ENCODE results near the gene GPR26.

Gene GPR26

DNA sequence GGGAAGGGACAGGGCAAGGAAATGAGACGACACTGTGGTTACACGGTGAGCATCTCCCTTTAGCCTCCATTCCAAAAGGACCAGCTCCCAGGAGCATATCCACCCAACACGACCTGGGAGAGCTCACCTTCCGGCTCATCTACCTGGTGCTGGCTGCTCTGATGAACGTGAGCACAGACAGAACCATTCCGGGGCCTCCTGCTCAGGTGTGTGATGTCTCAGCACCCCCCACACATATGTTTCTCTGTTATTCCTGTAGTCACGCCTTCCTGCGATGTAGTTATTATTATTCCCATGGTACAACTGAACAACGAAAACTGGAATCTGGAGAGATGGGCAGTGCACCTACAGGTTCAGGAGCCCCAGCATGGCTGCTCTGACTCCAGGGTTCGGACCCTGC is 20.5 kb upstream of the GPR26 start:
- no peak overlapping the region for H3K4me3 ChIP-seq (ENCODE audit: low read depth, low read length)
- H3K9me3 ChIP-seq (ENCODE audit: control insufficient read depth, insufficient read depth, low read depth, low read length): no peaks in the 10 kb centered on the region
- ChIA-PET POLR2A (no interaction called here), CTCF (no interaction called here)
- no peaks in the 10 kb centered on the region for H3K4me1 ChIP-seq (ENCODE audit: control insufficient read depth, insufficient read depth, low read length)
- TF ChIP-seq OSR2 (tag by site-specific recombination; IDR thresholded peaks at IDR 0.05) (no peak), ZNF174 (tag by site-specific recombination; IDR thresholded peaks at IDR 0.05) (no peak), SALL2 (tag by site-specific recombination; IDR thresholded peaks at IDR 0.05; ENCODE audit: borderline replicate concordance) (no peak), ZNF777 (tag by site-specific recombination; IDR thresholded peaks at IDR 0.05; ENCODE audit: borderline replicate concordance) (no peak), ZNF169 (tag by site-specific recombination; IDR thresholded peaks at IDR 0.05) (no peak), ZNF426 (tag by site-specific recombination; IDR thresholded peaks at IDR 0.05) (no peak)
- TF ChIP-seq, protein P1, sequence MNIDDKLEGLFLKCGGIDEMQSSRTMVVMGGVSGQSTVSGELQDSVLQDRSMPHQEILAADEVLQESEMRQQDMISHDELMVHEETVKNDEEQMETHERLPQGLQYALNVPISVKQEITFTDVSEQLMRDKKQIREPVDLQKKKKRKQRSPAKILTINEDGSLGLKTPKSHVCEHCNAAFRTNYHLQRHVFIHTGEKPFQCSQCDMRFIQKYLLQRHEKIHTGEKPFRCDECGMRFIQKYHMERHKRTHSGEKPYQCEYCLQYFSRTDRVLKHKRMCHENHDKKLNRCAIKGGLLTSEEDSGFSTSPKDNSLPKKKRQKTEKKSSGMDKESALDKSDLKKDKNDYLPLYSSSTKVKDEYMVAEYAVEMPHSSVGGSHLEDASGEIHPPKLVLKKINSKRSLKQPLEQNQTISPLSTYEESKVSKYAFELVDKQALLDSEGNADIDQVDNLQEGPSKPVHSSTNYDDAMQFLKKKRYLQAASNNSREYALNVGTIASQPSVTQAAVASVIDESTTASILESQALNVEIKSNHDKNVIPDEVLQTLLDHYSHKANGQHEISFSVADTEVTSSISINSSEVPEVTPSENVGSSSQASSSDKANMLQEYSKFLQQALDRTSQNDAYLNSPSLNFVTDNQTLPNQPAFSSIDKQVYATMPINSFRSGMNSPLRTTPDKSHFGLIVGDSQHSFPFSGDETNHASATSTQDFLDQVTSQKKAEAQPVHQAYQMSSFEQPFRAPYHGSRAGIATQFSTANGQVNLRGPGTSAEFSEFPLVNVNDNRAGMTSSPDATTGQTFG (tag by site-specific recombination; IDR thresholded peaks at IDR 0.05; ENCODE audit: borderline replicate concordance): no peak
- TF ChIP-seq, protein P2, sequence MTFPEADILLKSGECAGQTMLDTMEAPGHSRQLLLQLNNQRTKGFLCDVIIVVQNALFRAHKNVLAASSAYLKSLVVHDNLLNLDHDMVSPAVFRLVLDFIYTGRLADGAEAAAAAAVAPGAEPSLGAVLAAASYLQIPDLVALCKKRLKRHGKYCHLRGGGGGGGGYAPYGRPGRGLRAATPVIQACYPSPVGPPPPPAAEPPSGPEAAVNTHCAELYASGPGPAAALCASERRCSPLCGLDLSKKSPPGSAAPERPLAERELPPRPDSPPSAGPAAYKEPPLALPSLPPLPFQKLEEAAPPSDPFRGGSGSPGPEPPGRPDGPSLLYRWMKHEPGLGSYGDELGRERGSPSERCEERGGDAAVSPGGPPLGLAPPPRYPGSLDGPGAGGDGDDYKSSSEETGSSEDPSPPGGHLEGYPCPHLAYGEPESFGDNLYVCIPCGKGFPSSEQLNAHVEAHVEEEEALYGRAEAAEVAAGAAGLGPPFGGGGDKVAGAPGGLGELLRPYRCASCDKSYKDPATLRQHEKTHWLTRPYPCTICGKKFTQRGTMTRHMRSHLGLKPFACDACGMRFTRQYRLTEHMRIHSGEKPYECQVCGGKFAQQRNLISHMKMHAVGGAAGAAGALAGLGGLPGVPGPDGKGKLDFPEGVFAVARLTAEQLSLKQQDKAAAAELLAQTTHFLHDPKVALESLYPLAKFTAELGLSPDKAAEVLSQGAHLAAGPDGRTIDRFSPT (tag by site-specific recombination; IDR thresholded peaks at IDR 0.05): no peak
- TF ChIP-seq, protein P3, sequence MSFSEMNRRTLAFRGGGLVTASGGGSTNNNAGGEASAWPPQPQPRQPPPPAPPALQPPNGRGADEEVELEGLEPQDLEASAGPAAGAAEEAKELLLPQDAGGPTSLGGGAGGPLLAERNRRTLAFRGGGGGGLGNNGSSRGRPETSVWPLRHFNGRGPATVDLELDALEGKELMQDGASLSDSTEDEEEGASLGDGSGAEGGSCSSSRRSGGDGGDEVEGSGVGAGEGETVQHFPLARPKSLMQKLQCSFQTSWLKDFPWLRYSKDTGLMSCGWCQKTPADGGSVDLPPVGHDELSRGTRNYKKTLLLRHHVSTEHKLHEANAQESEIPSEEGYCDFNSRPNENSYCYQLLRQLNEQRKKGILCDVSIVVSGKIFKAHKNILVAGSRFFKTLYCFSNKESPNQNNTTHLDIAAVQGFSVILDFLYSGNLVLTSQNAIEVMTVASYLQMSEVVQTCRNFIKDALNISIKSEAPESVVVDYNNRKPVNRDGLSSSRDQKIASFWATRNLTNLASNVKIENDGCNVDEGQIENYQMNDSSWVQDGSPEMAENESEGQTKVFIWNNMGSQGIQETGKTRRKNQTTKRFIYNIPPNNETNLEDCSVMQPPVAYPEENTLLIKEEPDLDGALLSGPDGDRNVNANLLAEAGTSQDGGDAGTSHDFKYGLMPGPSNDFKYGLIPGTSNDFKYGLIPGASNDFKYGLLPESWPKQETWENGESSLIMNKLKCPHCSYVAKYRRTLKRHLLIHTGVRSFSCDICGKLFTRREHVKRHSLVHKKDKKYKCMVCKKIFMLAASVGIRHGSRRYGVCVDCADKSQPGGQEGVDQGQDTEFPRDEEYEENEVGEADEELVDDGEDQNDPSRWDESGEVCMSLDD (tag by site-specific recombination; IDR thresholded peaks at IDR 0.05): no peak
- TF ChIP-seq, protein P4, sequence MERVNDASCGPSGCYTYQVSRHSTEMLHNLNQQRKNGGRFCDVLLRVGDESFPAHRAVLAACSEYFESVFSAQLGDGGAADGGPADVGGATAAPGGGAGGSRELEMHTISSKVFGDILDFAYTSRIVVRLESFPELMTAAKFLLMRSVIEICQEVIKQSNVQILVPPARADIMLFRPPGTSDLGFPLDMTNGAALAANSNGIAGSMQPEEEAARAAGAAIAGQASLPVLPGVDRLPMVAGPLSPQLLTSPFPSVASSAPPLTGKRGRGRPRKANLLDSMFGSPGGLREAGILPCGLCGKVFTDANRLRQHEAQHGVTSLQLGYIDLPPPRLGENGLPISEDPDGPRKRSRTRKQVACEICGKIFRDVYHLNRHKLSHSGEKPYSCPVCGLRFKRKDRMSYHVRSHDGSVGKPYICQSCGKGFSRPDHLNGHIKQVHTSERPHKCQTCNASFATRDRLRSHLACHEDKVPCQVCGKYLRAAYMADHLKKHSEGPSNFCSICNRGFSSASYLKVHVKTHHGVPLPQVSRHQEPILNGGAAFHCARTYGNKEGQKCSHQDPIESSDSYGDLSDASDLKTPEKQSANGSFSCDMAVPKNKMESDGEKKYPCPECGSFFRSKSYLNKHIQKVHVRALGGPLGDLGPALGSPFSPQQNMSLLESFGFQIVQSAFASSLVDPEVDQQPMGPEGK (tag by site-specific recombination; IDR thresholded peaks at IDR 0.05): no peak
- TF ChIP-seq, protein P5, sequence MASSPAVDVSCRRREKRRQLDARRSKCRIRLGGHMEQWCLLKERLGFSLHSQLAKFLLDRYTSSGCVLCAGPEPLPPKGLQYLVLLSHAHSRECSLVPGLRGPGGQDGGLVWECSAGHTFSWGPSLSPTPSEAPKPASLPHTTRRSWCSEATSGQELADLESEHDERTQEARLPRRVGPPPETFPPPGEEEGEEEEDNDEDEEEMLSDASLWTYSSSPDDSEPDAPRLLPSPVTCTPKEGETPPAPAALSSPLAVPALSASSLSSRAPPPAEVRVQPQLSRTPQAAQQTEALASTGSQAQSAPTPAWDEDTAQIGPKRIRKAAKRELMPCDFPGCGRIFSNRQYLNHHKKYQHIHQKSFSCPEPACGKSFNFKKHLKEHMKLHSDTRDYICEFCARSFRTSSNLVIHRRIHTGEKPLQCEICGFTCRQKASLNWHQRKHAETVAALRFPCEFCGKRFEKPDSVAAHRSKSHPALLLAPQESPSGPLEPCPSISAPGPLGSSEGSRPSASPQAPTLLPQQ (tag by site-specific recombination; IDR thresholded peaks at IDR 0.05): no peak
- TF ChIP-seq, protein P6, sequence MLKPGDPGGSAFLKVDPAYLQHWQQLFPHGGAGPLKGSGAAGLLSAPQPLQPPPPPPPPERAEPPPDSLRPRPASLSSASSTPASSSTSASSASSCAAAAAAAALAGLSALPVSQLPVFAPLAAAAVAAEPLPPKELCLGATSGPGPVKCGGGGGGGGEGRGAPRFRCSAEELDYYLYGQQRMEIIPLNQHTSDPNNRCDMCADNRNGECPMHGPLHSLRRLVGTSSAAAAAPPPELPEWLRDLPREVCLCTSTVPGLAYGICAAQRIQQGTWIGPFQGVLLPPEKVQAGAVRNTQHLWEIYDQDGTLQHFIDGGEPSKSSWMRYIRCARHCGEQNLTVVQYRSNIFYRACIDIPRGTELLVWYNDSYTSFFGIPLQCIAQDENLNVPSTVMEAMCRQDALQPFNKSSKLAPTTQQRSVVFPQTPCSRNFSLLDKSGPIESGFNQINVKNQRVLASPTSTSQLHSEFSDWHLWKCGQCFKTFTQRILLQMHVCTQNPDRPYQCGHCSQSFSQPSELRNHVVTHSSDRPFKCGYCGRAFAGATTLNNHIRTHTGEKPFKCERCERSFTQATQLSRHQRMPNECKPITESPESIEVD (tag by site-specific recombination; IDR thresholded peaks at IDR 0.05): no peak
- H3K27ac ChIP-seq (ENCODE audit: extremely low read depth, low read depth, low read length): no peak overlapping the region
- H3K36me3 ChIP-seq (ENCODE audit: control insufficient read depth in 2 of 2, insufficient read depth in 1 of 2, low read length in 2 of 2): no peaks in the 10 kb centered on the region

Measured in HEK293 (cell line).